Left lung (tissue), 10 donors: Measurements from ENCODE around the gene LGALS16. TPM values are rescaled to one million over a fixed set of nuclear protein-coding genes. Genes with fewer than 3 reads are reported as not detected.

Experiments used
- ATAC-seq: fragments of 200-7000 bp; cut with Tn5 transposase; one replicate; pipeline ENCODE4 v1.9.1; 2020; ENCODE audit warnings: moderate library complexity
- DNase-seq, 4 donors: peaks; one replicate each; pipeline ENCODE4 v3.0.0-alpha.2; 2013 to 2020
- H3K27ac ChIP-seq, 2 donors: fragments of 200-600 bp; sonication (generic) in 1 of 2; one replicate each; pipeline versions ENCODE4 v1.5.0 to v1.8.0; 2020 to 2021
- H3K27me3 ChIP-seq, 2 donors: fragments of 200-600 bp; sonication (generic) in 1 of 2; one replicate each; pipeline versions ENCODE4 v1.5.0 to v1.8.0; 2020 to 2021
- H3K36me3 ChIP-seq, 2 donors: fragments of 200-600 bp; sonication (generic) in 1 of 2; one replicate each; pipeline versions ENCODE4 v1.5.0 to v1.8.0; 2020 to 2021
- H3K4me1 ChIP-seq, 2 donors: fragments of 200-600 bp; one replicate each; pipeline ENCODE4 v1.8.0; 2021
- H3K4me3 ChIP-seq, 2 donors: fragments of 200-600 bp; sonication (generic) in 1 of 2; one replicate each; pipeline versions ENCODE4 v1.5.0 to v1.8.0; 2020 to 2021; ENCODE audit warnings: mild to moderate bottlenecking in 1 of 2
- H3K9me3 ChIP-seq, 2 donors: fragments of 200-600 bp; sonication (generic) in 1 of 2; one replicate each; pipeline versions ENCODE4 v1.5.0 to v1.8.0; 2020 to 2021
- CTCF ChIP-seq, 2 donors: fragments of 200-600 bp; sonication (generic) in 1 of 2; IDR thresholded peaks; one replicate each; pipeline versions ENCODE4 v1.5.0 to v1.8.0; 2021; ENCODE audit warnings: antibody characterized with exemption in 2 of 2
- intact Hi-C, 2 donors: fragments of 100-400 bp; cut with DNase I; formaldehyde crosslinking; loops; one replicate each; pipeline versions ENCODE4 v1.11.2 to v1.14.2; 2022
- polyA plus RNA-seq, 6 donors: library from polyadenylated mRNA; unstranded; fragments of 120-200 nt; gene quantifications; one replicate each; pipeline ENCODE4 v1.2.1, GENCODE V29; 2013; ENCODE audit not compliant: insufficient read length in 6 of 6
- total RNA-seq, 2 donors: library from RNA; stranded (reverse); fragmentation: NEBNext Ultra II Directional; extraction: Animal tissue kit (Norgen Biotek cat#: 25700); gene quantifications; one replicate each; pipeline ENCODE4 v1.2.1, GENCODE V29; 2021
- donor health status: DM: no; HTN: yes; CAD: no.
- donor health status: DM: no; HTN: no; CAD: no.

LGALS16 gene
- total and polyA plus RNA-seq, 8 donors, result not detected

- intact Hi-C loops, result no loop called here
- no peak for TF ChIP-seq CTCF (IDR thresholded peaks at IDR 0.05)
- DNase-seq (no peak), ATAC-seq (no peak)
- H3K36me3 ChIP-seq, result no peaks in the 10 kb centered on the region
- no peak within 1 kb of the TSS for H3K27ac ChIP-seq
- no peak within 1 kb of the TSS for H3K4me3 ChIP-seq
- no peaks in the 10 kb centered on the region for H3K4me1 ChIP-seq
- H3K9me3 ChIP-seq, result no peaks in the 10 kb centered on the region
- H3K27me3 ChIP-seq, result peaks cover 0 to 8% of the 10 kb centered on the region in 2 donors
Measured at GRCh38 chr19:39704181-39705044, 48.7 kb downstream of the LGALS16 start, which contains the start of gene LGALS14. LGALS14 (plus strand) TSS chr19:39704481; CDS start chr19:39704529, 48 bp downstream.

GRCh38 chr19:39705578-39706188 lies 50.0 kb downstream of the LGALS16 start:
- H3K36me3 ChIP-seq, result no peaks in the 10 kb centered on the region
- no peaks in the 10 kb centered on the region for H3K9me3 ChIP-seq
- no peak for DNase-seq
- intact Hi-C loops, result no loop called here
- no peaks in the 10 kb centered on the region for H3K4me1 ChIP-seq
- H3K27ac ChIP-seq, result no peak overlapping the region
- ATAC-seq, result no peak
- peaks cover 0 to 5% of the 10 kb centered on the region in 2 donors for H3K27me3 ChIP-seq
- TF ChIP-seq CTCF (IDR thresholded peaks at IDR 0.05), result no peak
- no peak overlapping the region for H3K4me3 ChIP-seq

GRCh38 chr19:39708594-39708993 lies 52.9 kb downstream of the LGALS16 start:
- Histone ChIP-seq H3K9me3 (no peaks in the 10 kb centered on the region), H3K36me3 (no peaks in the 10 kb centered on the region), H3K4me1 (no peaks in the 10 kb centered on the region), H3K27ac (no peak overlapping the region), H3K4me3 (no peak overlapping the region), H3K27me3 (no peaks in the 10 kb centered on the region)
- intact Hi-C loops, result no loop called here
- ATAC-seq (no peak), DNase-seq (no peak)
- TF ChIP-seq CTCF (IDR thresholded peaks at IDR 0.05), result no peak

GRCh38 chr19:39709026-39709872 lies 53.5 kb downstream of the LGALS16 start:
- no peak for DNase-seq
- TF ChIP-seq CTCF (IDR thresholded peaks at IDR 0.05), result no peak
- Histone ChIP-seq H3K4me1 (no peaks in the 10 kb centered on the region), H3K27me3 (no peaks in the 10 kb centered on the region), H3K4me3 (no peak overlapping the region), H3K36me3 (no peaks in the 10 kb centered on the region), H3K27ac (no peak overlapping the region), H3K9me3 (no peaks in the 10 kb centered on the region)
- no peak for ATAC-seq
- intact Hi-C loops, result no loop called here

Other genes starting within 250 kb of the LGALS16 start
- gene ZFP36, start 249.1 kb upstream of the LGALS16 start, total RNA-seq, result 100 to 1,000 TPM; 165 to 172 TPM
- gene ZFP36, start 249.1 kb upstream of the LGALS16 start, polyA plus RNA-seq, result 100 to 1,000 TPM in 2 of 6 donors, 10 to 100 TPM in 4; 25.4 to 295 (median 91.4) TPM
- 10 to 100 TPM; 39.5 to 50.8 TPM for gene PLEKHG2, start 243.2 kb upstream of the LGALS16 start, total RNA-seq
- gene PLEKHG2, start 243.2 kb upstream of the LGALS16 start, polyA plus RNA-seq, result 100 to 1,000 TPM in 3 of 6 donors, 10 to 100 TPM in 3; 80.0 to 118 (median 96.4) TPM
- gene RPS16, start 220.0 kb upstream of the LGALS16 start, total RNA-seq, result 1,000 to 10,000 TPM; 1,507 to 1,549 TPM
- 1,000 to 10,000 TPM; 1,386 to 1,755 (median 1,492) TPM for gene RPS16, start 220.0 kb upstream of the LGALS16 start, polyA plus RNA-seq
- 100 to 1,000 TPM in 1 of 2 donors, 10 to 100 TPM in 1; 93.6 to 102 TPM for gene SUPT5H, start 210.3 kb upstream of the LGALS16 start, total RNA-seq
- gene SUPT5H, start 210.3 kb upstream of the LGALS16 start, polyA plus RNA-seq, result 100 to 1,000 TPM; 118 to 152 (median 140) TPM
- 10 to 100 TPM; 46.0 to 60.3 TPM for gene TIMM50, start 175.1 kb upstream of the LGALS16 start, total RNA-seq
- 10 to 100 TPM; 59.0 to 76.0 (median 71.7) TPM for gene TIMM50, start 175.1 kb upstream of the LGALS16 start, polyA plus RNA-seq
- under 1 TPM in 1 of 2 donors, not detected in 1; 0.12 TPM for gene DLL3, start 157.0 kb upstream of the LGALS16 start, total RNA-seq
- under 1 TPM; 0.13 to 0.80 (median 0.32) TPM for gene DLL3, start 157.0 kb upstream of the LGALS16 start, polyA plus RNA-seq
- not detected for gene SELENOV, start 140.8 kb upstream of the LGALS16 start, total RNA-seq
- gene SELENOV, start 140.8 kb upstream of the LGALS16 start, polyA plus RNA-seq, result under 1 TPM; 0.18 to 0.64 (median 0.34) TPM
- gene EID2B, start 123.1 kb upstream of the LGALS16 start, total RNA-seq, result 1 to 10 TPM; 2.0 to 3.0 TPM
- gene EID2B, start 123.1 kb upstream of the LGALS16 start, polyA plus RNA-seq, result 1 to 10 TPM; 3.8 to 5.6 (median 4.8) TPM
- 10 to 100 TPM; 16.6 to 16.8 TPM for gene EID2, start 115.8 kb upstream of the LGALS16 start, total RNA-seq
- 10 to 100 TPM; 12.7 to 18.3 (median 15.0) TPM for gene EID2, start 115.8 kb upstream of the LGALS16 start, polyA plus RNA-seq
- not detected for gene LGALS13, start 53.4 kb upstream of the LGALS16 start, total RNA-seq
- not detected for gene LGALS13, start 53.4 kb upstream of the LGALS16 start, polyA plus RNA-seq
- not detected for gene LGALS14, start 48.6 kb downstream of the LGALS16 start, total RNA-seq
- under 1 TPM in 1 of 6 donors, not detected in 5; 0.31 TPM for gene LGALS14, start 48.6 kb downstream of the LGALS16 start, polyA plus RNA-seq
- gene CLC, start 82.1 kb downstream of the LGALS16 start, total RNA-seq, result not detected
- gene CLC, start 82.1 kb downstream of the LGALS16 start, polyA plus RNA-seq, result 1 to 10 TPM; 1.3 to 2.8 (median 2.0) TPM
- not detected for gene LEUTX, start 122.9 kb downstream of the LGALS16 start, total RNA-seq
- gene LEUTX, start 122.9 kb downstream of the LGALS16 start, polyA plus RNA-seq, result not detected
- 10 to 100 TPM; 13.6 to 25.0 TPM for gene DYRK1B, start 178.2 kb downstream of the LGALS16 start, total RNA-seq
- 10 to 100 TPM; 22.1 to 32.4 (median 28.6) TPM for gene DYRK1B, start 178.2 kb downstream of the LGALS16 start, polyA plus RNA-seq
- 100 to 1,000 TPM in 1 of 2 donors, 10 to 100 TPM in 1; 82.5 to 153 TPM for gene FBL, start 190.5 kb downstream of the LGALS16 start, total RNA-seq
- 100 to 1,000 TPM; 324 to 375 (median 357) TPM for gene FBL, start 190.5 kb downstream of the LGALS16 start, polyA plus RNA-seq